AG09319 (cell line): ENCODE results near the gene GPR4.

ENCODE experiments used
- DNase-seq: peaks from one replicate; pipeline ENCODE4 v3.0.0-alpha.2; 2010; ENCODE audit warnings: low read depth; ENCODE audit errors: extremely low read depth
- CTCF ChIP-seq: IDR thresholded peaks from 2 replicates; pipeline ENCODE4 v1.5.1; 2011; ENCODE audit warnings: low read depth, mild to moderate bottlenecking, inconsistent platforms, low read length, moderate library complexity

Gene GPR4

GRCh38 chr19:45643024-45643926 is 41.3 kb upstream of the GPR4 start:
- no peak for DNase-seq

GRCh38 chr19:45641274-45642105 is 39.5 kb upstream of the GPR4 start:
- DNase-seq = no peak
- TF ChIP-seq CTCF = no peak

More at GRCh38 chr19:45643024-45643926, 41.3 kb upstream of the GPR4 start:
- TF ChIP-seq CTCF = no peak; the same call in none of the 2 replicates

DNA sequence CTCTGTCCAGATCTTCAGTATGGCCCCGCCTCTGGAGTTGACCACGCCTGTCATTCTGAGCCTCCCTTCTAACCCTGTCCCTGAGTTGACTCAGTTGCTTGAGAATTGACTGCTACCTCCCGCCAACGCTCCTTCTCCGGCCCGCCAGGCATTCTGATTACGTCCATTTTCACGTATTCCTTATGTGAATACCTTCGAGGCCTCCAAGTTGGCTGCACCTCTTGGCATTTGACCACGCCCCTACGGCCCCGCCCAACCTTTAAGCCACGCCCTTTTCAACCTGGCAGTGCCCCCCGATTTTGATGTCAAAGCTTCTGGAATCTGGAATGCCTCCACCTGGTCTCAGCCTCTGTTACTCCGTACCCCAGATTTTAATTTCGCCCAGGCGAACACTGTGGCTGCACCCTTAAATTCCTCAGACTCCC is 38.8 kb upstream of the GPR4 start:
- no peak for DNase-seq
- no peak for TF ChIP-seq CTCF

GRCh38 chr19:45638930-45639729 is 37.1 kb upstream of the GPR4 start, which contains the start of gene EML2:
EML2 (minus strand) TSS chr19:45639397; CDS start chr19:45639376, 21 bp downstream.
- peak; percentile 41 for TF ChIP-seq CTCF
- no peak for DNase-seq

GRCh38 chr19:45637890-45638667 is 36.1 kb upstream of the GPR4 start:
- DNase-seq = no peak
- no peak for TF ChIP-seq CTCF

DNA sequence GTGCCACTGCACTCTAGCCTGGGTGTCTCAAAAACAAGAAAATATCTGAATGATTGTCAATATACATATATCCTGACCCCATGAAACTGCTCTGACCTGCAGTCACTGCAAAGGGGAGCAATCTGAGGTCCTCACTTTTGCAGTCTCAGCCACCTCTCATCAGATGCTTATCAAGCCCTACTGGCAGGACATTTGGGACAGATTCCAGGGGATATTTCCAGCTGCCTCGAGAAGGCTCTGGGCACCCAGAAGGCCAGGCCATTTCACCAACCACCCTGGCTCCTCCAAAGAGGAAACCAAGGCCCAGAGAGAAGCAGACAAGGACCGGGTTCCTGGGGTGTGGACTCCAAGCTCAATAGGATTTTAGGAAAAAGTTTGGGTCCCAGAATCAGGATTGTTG is 34.9 kb upstream of the GPR4 start:
- no peak for DNase-seq
- no peak for TF ChIP-seq CTCF
